Cardiac fibroblast (primary cell): ENCODE measurements around the gene PARP4.
"Not testable (repeated sequence)": the region's sequence is repeated elsewhere in the genome, so short reads cannot be mapped to it uniquely, and the experiment has no call there.

ENCODE experiments used
- DNase-seq, 2 donors: peaks; one replicate each; pipeline versions ENCODE4 v3.0.0 to v3.0.0-alpha.2; 2010; ENCODE audit warnings: low read depth in 2 of 2
- H3K4me3 ChIP-seq, 2 donors: replicated peaks in 1 of 2; 1 replicate in 1 of 2; 2 replicates in 1 of 2; pipeline ENCODE4 v1.5.1; 2011; ENCODE audit warnings: low read depth in 2 of 2, low read length in 2 of 2, mild to moderate bottlenecking in 2 of 2, moderate library complexity in 1 of 2
- CTCF ChIP-seq: IDR thresholded peaks from one replicate; pipeline ENCODE4 v1.5.1; 2011; ENCODE audit warnings: low read depth, mild to moderate bottlenecking, low read length, inconsistent platforms

The PARP4 gene

GRCh38 chr13:24512197-24512907 is at the start of gene PARP4:
TSS of gene PARP4 (minus strand) at chr13:24512778. CDS start at chr13:24503776, 9,002 bp downstream.
- peak within 1 kb of the TSS; percentile 71 to 94 for H3K4me3 ChIP-seq
- peak; percentile 70 to 93 for DNase-seq
- TF ChIP-seq CTCF: no peak

DNA sequence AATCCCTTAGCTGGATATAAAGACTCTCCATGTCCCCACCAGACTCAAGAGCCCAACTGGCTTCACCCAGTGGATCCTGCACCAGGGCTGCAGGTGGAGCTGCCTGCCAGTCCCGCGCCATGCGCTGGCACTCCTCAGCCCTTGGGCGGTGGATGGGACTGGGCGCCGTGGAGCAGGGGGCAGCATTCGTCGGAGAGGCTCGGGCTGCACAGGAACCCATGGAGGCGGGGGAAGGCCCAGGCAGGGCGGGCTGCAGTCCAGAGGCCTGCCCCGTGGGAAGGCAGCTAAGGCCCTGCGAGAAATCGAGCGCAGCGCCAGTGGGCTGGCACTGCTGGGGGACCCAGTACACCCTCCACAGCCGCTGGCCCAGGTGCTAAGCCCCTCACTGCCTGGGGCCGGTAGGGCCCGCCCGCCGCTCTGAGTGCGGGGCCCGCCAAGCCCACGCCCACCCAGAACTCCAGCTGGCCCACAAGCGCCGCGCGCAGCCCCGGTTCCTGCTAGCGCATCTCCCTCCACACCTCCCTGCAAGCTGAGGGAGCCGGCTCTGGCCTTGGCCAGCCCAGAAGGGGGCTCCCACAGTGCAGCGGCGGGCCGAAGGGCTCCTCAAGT is 48.1 kb upstream of the PARP4 start:
- H3K4me3 ChIP-seq, DNase-seq: not testable (repeated sequence)

DNA sequence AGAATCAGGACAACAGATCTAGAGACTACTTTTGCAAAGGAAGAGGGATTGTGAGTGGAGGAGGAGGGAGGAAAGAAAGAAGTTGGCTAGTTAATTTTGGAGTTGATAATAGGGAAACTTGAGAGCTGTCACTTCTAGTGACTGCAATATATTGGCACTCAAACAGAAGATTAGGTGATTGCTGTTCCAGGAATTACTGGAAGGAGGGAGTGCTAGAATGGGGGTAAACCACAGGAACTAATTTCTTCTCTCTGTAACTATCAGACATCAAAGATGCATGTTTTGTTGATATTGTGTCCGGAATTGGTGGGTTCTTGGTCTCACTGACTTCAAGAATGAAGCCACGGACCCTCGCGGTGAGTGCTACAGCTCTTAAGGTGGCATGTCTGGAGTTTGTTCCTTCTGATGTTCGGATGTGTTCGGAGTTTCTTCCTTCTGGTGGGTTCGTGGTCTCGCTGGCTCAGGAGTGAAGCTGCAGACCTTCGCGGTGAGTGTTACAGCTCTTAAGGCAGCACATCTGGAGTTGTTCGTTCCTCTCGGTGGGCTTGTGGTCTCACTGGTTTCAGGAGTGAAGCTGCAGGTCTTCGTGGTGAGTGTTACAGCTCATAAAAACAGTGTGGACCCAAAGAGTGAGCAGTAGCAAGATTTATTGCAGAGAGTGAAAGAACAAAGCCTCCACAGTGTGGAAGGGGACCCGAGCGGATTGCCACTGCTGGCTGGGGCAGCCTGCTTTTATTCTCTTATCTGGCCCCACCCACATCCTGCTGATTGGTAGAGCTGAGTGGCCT is 47.0 kb upstream of the PARP4 start:
- H3K4me3 ChIP-seq, DNase-seq: not testable (repeated sequence)

- DNase-seq: peak in 1 of 2 donors; percentile 31
- H3K4me3 ChIP-seq: no peak overlapping the region
- no peak for TF ChIP-seq CTCF
These were observed 44.5 kb upstream of the PARP4 start for GRCh38 chr13:24557081-24557480.

GRCh38 chr13:24553892-24554291 is 41.3 kb upstream of the PARP4 start:
- not testable (repeated sequence) for H3K4me3 ChIP-seq, DNase-seq

DNA sequence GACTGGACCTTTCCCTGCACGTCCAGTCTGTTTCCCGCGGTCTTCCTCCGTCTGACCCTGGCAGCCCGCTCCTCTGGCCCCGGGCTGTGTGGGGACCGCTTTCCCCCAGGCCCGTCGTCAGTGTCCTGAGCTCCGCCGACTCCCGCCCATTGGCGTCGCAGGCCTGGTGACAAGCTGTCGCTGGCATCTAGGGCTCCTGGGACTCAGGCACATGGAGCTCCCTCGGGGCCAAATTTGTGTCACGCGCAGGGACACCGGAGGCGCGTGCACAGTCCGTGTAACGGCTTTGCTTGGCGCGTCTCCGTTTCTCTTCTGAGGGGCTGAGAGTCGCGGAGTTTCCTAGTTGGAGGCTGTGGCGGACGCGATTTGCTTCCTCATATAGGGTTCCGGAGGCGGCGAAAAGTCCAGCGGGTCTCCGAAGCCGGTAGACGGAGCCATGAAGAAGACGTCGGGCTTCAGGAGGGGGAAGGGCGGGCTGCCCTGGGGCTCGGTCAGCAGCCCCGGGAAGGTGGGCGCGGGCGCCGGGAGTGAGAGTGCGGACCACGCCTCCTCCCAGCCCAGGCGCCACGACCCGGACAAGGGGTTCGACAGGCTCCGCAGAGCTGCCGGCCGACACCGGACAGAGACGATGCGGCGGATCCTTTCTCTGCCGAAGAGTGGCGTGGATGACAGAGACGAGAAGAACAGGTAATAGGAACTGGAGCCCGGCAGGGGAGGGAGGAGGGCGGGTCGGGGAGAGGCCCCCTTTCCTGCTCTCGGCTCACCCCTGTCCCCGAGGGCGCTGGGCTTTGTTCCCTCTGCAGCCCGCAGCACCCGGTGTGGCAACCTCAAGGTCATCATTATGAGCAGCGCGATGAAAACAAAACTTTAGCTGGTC is 29.1 kb upstream of the PARP4 start:
- peak overlapping the region; percentile 44 to 46 for H3K4me3 ChIP-seq
- not testable (repeated sequence) for DNase-seq

- no peak for TF ChIP-seq CTCF
- H3K4me3 ChIP-seq: peak overlapping the region in 1 of 2 donors; percentile 44
- DNase-seq: no peak
These were observed 28.5 kb upstream of the PARP4 start for GRCh38 chr13:24541127-24541475.

- peak; percentile 24 for TF ChIP-seq CTCF
- peak in 1 of 2 donors; percentile 26 for DNase-seq
- H3K4me3 ChIP-seq: no peak overlapping the region
These were observed 27.9 kb upstream of the PARP4 start for GRCh38 chr13:24540236-24541126.
